HL-60/S4 (cell line): Measurements from ENCODE around the gene HNRNPR.
"Not testable (repeated sequence)": the region's sequence is repeated elsewhere in the genome, so short reads cannot be mapped to it uniquely, and the experiment has no call there.

ENCODE experiments used
- in situ Hi-C: fragments of 300-500 bp; cut with MboI; formaldehyde crosslinking; loops from 2 replicates; pipeline ENCODE4 v1.14.3; 2022; ENCODE audit warnings: low sequenced_read_pairs

HNRNPR gene

GRCh38 chr1:23331713-23332112 is 12.4 kb downstream of the HNRNPR start:
- in situ Hi-C loops: no loop called here

- in situ Hi-C loops: no loop called here
Observed at GRCh38 chr1:23330846-23331245, 13.2 kb downstream of the HNRNPR start.

GRCh38 chr1:23325393-23325792 is 18.7 kb downstream of the HNRNPR start:
- in situ Hi-C loops: no loop called here

GRCh38 chr1:23322770-23323169 is 21.3 kb downstream of the HNRNPR start:
- in situ Hi-C loops: no loop called here

GRCh38 chr1:23310280-23310679 is 33.8 kb downstream of the HNRNPR start:
- in situ Hi-C loops: not testable (repeated sequence)

- in situ Hi-C loops: no loop called here
Observed at GRCh38 chr1:23304140-23304620, 39.9 kb downstream of the HNRNPR start.

GRCh38 chr1:23303524-23303923 is 40.6 kb downstream of the HNRNPR start:
- in situ Hi-C loops: no loop called here

- in situ Hi-C loops: no loop called here
Observed at GRCh38 chr1:23296931-23297330, 47.2 kb downstream of the HNRNPR start.

GRCh38 chr1:23291706-23292105 is 52.4 kb downstream of the HNRNPR start:
- in situ Hi-C loops: no loop called here

GRCh38 chr1:23290836-23291565 is 53.1 kb downstream of the HNRNPR start:
- in situ Hi-C loops: no loop called here

- in situ Hi-C loops: no loop called here
Observed at GRCh38 chr1:23288671-23289070, 55.4 kb downstream of the HNRNPR start.

- in situ Hi-C loops: no loop called here
Observed at GRCh38 chr1:23288201-23288600, 55.9 kb downstream of the HNRNPR start.

GRCh38 chr1:23286401-23286800 is 57.7 kb downstream of the HNRNPR start:
- in situ Hi-C loops: no loop called here

- in situ Hi-C loops: no loop called here
Observed at GRCh38 chr1:23283667-23284602, 60.1 kb downstream of the HNRNPR start.

- in situ Hi-C loops: no loop called here
Observed at GRCh38 chr1:23282957-23283356, 61.1 kb downstream of the HNRNPR start.

GRCh38 chr1:23278717-23279116 is 65.4 kb downstream of the HNRNPR start:
- in situ Hi-C loops: loop anchor here (10.0 kb wide), 1 partner anchor 304 kb away; the partner anchor contains the start of gene LACTBL1

GRCh38 chr1:23276531-23276930 is 67.6 kb downstream of the HNRNPR start:
- in situ Hi-C loops: loop anchor here (10.0 kb wide), 1 partner anchor 302 kb away; the partner anchor contains the start of gene LACTBL1

GRCh38 chr1:23274134-23274505 is 70.0 kb downstream of the HNRNPR start:
- in situ Hi-C loops: loop anchor here (10.0 kb wide), 1 partner anchor 299 kb away; the partner anchor contains the start of gene LACTBL1

GRCh38 chr1:23273450-23274133 is 70.5 kb downstream of the HNRNPR start:
- in situ Hi-C loops: loop anchor here (10.0 kb wide), 1 partner anchor 299 kb away; the partner anchor contains the start of gene LACTBL1

- in situ Hi-C loops: no loop called here
Observed at GRCh38 chr1:23263380-23263887, 80.7 kb downstream of the HNRNPR start.

GRCh38 chr1:23258082-23258481 is 86.0 kb downstream of the HNRNPR start:
- in situ Hi-C loops: not testable (repeated sequence)
